Mesothelial cell of epicardium (in vitro differentiated cells): ENCODE results near the gene USPL1. TPM values are rescaled to one million over a fixed set of nuclear protein-coding genes. Genes with fewer than 3 reads are reported as not detected.

Experiments used
- DNase-seq, 2 experiments: peaks; one replicate each; pipeline ENCODE4 v3.0.0; 2021; ENCODE audit warnings: low spot score in 2 of 2; ENCODE audit not compliant: unreplicated experiment in 2 of 2
- H3K27ac Mint-ChIP-seq: 2 replicates; pipeline ENCODE4 v1.8.0; 2021; ENCODE audit warnings: mixed read lengths
- H3K27me3 Mint-ChIP-seq: 2 replicates; pipeline ENCODE4 v1.8.0; 2021; ENCODE audit warnings: low read depth, mixed read lengths
- H3K36me3 Mint-ChIP-seq: 2 replicates; pipeline ENCODE4 v1.8.0; 2021; ENCODE audit warnings: mixed read lengths
- H3K4me1 Mint-ChIP-seq: 2 replicates; pipeline ENCODE4 v1.8.0; 2021; ENCODE audit warnings: mixed read lengths
- H3K4me3 Mint-ChIP-seq: 2 replicates; pipeline ENCODE4 v1.8.0; 2021; ENCODE audit warnings: mild to moderate bottlenecking, moderate library complexity, mixed read lengths
- H3K9me3 Mint-ChIP-seq: 2 replicates; pipeline ENCODE4 v1.8.0; 2021; ENCODE audit warnings: mixed read lengths
- CTCF ChIP-seq: fragments of 200-600 bp; sonication (generic); IDR thresholded peaks from one replicate; pipeline ENCODE4 v1.5.0; 2021; ENCODE audit warnings: antibody characterized with exemption; ENCODE audit not compliant: unreplicated experiment
- total RNA-seq: library from RNA; stranded (reverse); gene quantifications from 3 replicates; pipeline ENCODE4 v1.2.1, GENCODE V29; 2021

USPL1 gene
- total RNA-seq, 1 donor from 2014 or later: 21.4 TPM

GRCh38 chr13:30664689-30665275 is 47.1 kb downstream of the USPL1 start:
- no peak for DNase-seq
- no peaks in the 10 kb centered on the region for H3K27me3 Mint-ChIP-seq

GRCh38 chr13:30665638-30666037 is 47.9 kb downstream of the USPL1 start:
- Mint-ChIP-seq H3K9me3 (no peaks in the 10 kb centered on the region), H3K27me3 (no peaks in the 10 kb centered on the region), H3K4me1 (peaks cover 4% of the 10 kb centered on the region), H3K4me3 (no peak overlapping the region), H3K36me3 (no peaks in the 10 kb centered on the region), H3K27ac (no peak overlapping the region)
- no peak for TF ChIP-seq CTCF
- DNase-seq: no peak

More at GRCh38 chr13:30664689-30665275, 47.1 kb downstream of the USPL1 start:
- Mint-ChIP-seq H3K4me1 (peaks cover 12% of the 10 kb centered on the region), H3K27ac (no peak overlapping the region), H3K4me3 (no peak overlapping the region), H3K36me3 (no peaks in the 10 kb centered on the region), H3K9me3 (no peaks in the 10 kb centered on the region)
- no peak for TF ChIP-seq CTCF

GRCh38 chr13:30666113-30666512 is 48.4 kb downstream of the USPL1 start:
- no peak overlapping the region for H3K27ac Mint-ChIP-seq
- no peak for TF ChIP-seq CTCF
- no peaks in the 10 kb centered on the region for H3K36me3 Mint-ChIP-seq
- H3K4me3 Mint-ChIP-seq: no peak overlapping the region
- no peaks in the 10 kb centered on the region for H3K9me3 Mint-ChIP-seq
- H3K4me1 Mint-ChIP-seq: no peaks in the 10 kb centered on the region
- DNase-seq: no peak
- H3K27me3 Mint-ChIP-seq: no peaks in the 10 kb centered on the region

- Mint-ChIP-seq H3K27ac (no peak overlapping the region), H3K4me1 (no peaks in the 10 kb centered on the region), H3K4me3 (no peak overlapping the region), H3K27me3 (no peaks in the 10 kb centered on the region), H3K36me3 (no peaks in the 10 kb centered on the region), H3K9me3 (no peaks in the 10 kb centered on the region)
- DNase-seq: no peak
- no peak for TF ChIP-seq CTCF
These were observed 49.3 kb downstream of the USPL1 start for GRCh38 chr13:30667014-30667413.

- Mint-ChIP-seq H3K4me3 (no peak overlapping the region), H3K27ac (no peak overlapping the region), H3K27me3 (no peaks in the 10 kb centered on the region), H3K9me3 (no peaks in the 10 kb centered on the region), H3K36me3 (no peaks in the 10 kb centered on the region), H3K4me1 (peaks cover under 1% of the 10 kb centered on the region)
- DNase-seq: no peak
- no peak for TF ChIP-seq CTCF
These were observed 50.6 kb downstream of the USPL1 start for GRCh38 chr13:30668312-30668711.

- no peak for DNase-seq
- no peak for TF ChIP-seq CTCF
- Mint-ChIP-seq H3K27ac (no peak overlapping the region), H3K27me3 (no peaks in the 10 kb centered on the region), H3K36me3 (no peaks in the 10 kb centered on the region), H3K4me3 (no peak overlapping the region), H3K4me1 (peaks cover 8% of the 10 kb centered on the region), H3K9me3 (no peaks in the 10 kb centered on the region)
These were observed 53.6 kb downstream of the USPL1 start for GRCh38 chr13:30671271-30671815.
